ENCODE data around the gene CYGB.
A peak's percentile ranks its signal among the peaks of the same experiment; 100 is the strongest.
"Not testable (repeated sequence)": the region's sequence is repeated elsewhere in the genome, so short reads cannot be mapped to it uniquely, and the experiment has no call there.

CYGB gene

GRCh38 chr17:76567634-76568432 lies 30.3 kb upstream of the CYGB start:
- DNase-seq (ENCODE audit: low read depth in 2 of 2, low spot score in 1 of 2), result no peak

DNA sequence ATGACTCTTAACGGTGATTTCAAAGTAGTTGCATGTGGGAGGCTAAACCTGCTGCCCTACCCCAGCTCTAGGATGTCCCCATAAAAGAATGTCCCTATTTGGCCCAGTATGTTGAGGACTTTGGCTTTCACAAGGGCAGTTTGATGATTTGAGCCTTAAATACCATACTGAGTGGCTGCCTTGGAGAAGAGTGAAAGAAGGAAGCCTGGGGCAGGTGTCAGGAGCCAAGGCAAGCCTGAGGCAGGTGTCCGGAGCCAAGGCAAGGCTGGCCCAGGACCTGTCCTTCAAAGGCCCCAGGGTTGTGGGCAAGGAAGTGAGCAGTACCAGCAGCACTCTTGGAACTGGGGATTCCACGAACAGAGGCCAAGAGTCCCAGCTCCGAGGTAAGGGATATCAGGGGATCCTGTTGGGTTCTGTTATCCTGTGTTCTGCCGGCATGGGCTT lies 29.5 kb upstream of the CYGB start:
- no peak for DNase-seq (ENCODE audit: low read depth in 2 of 2, low spot score in 1 of 2)

GRCh38 chr17:76566613-76566943 lies 29.1 kb upstream of the CYGB start:
- DNase-seq (ENCODE audit: low read depth in 2 of 2, low spot score in 1 of 2), result no peak

- DNase-seq (ENCODE audit: low read depth in 2 of 2, low spot score in 1 of 2), result no peak
These were observed 28.5 kb upstream of the CYGB start for GRCh38 chr17:76565728-76566612.

DNA sequence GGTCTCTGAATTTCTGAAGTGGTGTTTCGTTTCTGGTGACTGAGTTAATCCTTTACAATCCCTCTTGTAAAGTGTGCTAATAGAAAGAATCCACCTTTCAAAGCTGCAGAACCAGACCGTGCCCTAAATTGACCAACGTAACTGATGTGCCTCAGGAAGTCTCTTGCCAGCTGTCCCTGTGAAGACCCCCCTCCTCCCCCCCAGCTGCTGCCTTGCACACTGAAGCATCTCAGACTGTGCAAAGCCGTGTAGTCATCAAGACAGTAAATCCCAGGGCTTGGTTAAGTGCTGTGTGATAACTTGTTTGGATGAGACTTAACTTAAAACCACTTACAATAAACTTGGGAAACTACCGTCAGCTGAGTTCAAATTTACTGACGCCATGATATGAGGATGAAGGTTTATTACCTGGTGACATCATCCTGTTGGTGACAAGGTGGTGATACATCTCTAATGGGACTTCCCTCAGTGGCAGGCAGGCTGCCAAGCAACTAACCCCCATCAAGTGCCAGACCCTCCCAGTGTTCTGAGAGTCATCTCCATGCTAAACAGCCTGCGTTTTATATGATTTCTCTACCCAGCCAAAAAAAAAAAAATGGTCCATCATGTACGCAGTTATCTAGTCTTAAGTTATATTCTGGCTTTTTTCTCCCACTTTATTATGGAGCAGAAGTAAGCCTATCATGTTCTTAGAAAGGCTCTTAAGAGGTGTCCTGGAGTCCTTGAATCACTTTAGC lies 27.6 kb upstream of the CYGB start:
- DNase-seq (ENCODE audit: low read depth in 2 of 2, low spot score in 1 of 2), result not testable (repeated sequence)

- DNase-seq (ENCODE audit: low read depth in 2 of 2, low spot score in 1 of 2), result not testable (repeated sequence)
These were observed 25.9 kb upstream of the CYGB start for GRCh38 chr17:76563359-76563758.

GRCh38 chr17:76562734-76563148 lies 25.2 kb upstream of the CYGB start:
- DNase-seq (ENCODE audit: low read depth in 2 of 2, low spot score in 1 of 2), result no peak

GRCh38 chr17:76561799-76562268 lies 24.3 kb upstream of the CYGB start:
- no peak for DNase-seq (ENCODE audit: low read depth in 2 of 2, low spot score in 1 of 2)

GRCh38 chr17:76561332-76561731 lies 23.8 kb upstream of the CYGB start:
- no peak for DNase-seq (ENCODE audit: low read depth in 2 of 2, low spot score in 1 of 2)

GRCh38 chr17:76560877-76561221 lies 23.3 kb upstream of the CYGB start:
- no peak for DNase-seq (ENCODE audit: low read depth in 2 of 2, low spot score in 1 of 2)

DNA sequence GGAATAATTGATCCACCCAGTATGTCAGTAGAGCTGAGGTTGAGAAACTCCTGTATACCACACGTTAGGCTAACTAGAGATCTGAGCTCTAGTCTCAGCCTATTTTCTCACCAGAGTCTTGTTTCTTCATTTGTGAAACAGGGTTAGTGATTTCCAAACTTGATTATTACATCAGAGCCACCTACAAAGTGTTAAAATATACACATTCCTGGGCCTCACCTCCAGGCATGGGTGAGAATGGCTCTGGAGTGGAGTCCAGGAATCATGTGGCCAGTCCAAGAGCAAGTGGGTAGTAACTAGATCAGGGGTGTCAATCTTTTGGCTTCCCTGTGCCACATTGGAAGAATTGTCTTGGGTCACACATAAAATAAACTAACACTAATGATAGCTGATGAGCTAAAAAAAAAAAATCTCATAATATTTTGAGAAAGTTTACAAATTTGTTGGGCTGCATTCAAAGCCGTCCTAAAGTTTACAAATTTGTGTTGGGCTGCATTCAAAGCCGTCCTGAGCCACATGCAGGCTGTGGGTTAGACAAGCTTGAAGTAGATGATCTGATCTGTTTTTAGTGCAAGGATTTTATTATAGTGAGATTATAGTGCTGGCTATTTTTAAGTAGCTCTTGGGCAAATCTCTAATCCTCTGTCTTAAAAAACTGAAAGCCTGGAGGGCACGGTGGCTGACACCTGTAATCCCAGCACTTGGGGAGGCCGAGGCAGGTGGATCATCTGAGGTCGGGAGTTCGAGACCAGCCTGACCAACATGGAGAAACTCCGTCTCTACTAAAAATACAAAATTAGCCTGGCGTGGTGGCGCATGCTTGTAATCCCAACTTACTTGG lies 22.7 kb upstream of the CYGB start:
- no peak for DNase-seq (ENCODE audit: low read depth in 2 of 2, low spot score in 1 of 2)

- DNase-seq (ENCODE audit: low read depth in 2 of 2, low spot score in 1 of 2), result not testable (repeated sequence)
These were observed 22.0 kb upstream of the CYGB start for GRCh38 chr17:76559460-76559859.

- no peak for DNase-seq (ENCODE audit: low read depth in 2 of 2, low spot score in 1 of 2)
These were observed 20.9 kb upstream of the CYGB start for GRCh38 chr17:76558198-76559095.

DNA sequence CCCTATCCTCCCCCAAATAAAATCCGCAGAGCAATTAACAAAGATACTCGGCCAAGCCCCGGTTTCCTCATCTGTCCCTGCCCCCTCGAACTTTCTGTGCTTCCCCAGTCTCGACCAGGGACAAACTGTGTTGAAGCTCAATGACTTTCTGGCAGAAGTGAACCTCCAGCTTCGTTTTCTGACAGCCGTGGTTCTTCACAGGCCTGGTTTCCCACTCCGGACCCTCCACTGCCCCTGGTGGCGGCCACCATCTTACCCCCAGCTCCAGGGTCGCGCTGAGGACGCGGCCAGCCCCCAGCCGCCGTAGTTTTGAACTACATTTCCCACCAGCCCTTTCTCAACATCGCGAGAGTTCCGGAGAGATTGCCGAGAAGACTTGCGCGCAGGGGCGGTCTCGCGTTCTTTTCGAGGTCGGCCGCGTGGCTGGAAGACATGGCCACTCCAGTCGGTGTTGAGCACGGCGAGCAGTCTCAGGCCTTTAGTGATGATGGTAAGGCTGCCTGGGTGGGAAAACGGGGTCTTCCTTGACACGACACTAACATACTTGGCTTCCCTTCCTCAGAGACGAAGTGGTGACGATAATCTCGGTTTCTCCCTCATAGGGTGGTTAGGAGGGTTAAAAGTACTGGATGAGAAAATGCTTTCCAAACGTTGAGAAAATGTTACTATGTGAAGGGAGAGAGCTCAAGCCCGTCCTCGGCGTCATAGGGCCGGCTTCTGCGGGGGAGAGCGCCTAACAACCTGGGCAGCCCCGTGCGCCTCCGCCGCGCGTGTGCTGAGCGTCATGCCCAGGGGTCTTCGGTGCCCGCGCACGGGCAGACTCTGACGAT lies 20.1 kb upstream of the CYGB start:
- DNase-seq (ENCODE audit: low read depth in 2 of 2, low spot score in 1 of 2), result peak; percentile 75 to 81

- no peak for DNase-seq (ENCODE audit: low read depth in 2 of 2, low spot score in 1 of 2)
These were observed 19.4 kb upstream of the CYGB start for GRCh38 chr17:76556765-76557367.

DNA sequence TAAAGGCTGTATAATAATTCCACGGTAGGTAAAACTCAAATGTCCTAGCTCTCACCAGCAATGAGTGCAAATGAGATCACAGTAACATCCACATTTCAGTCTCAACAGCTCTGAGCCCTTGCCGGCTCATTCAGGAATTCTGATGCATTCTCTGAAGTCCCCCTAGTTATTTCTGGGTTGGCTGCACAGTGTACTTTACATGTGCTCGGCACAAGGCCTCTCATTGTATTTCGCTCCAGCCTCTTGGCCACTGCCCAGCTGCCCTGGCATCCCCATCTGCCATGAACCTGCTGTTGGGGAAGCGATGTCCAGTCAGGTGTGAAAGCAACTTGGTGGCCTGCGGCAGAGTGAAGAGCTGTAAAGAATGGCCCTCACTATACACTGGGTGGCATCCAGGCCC lies 16.6 kb upstream of the CYGB start:
- DNase-seq (ENCODE audit: low read depth in 2 of 2, low spot score in 1 of 2), result no peak

DNA sequence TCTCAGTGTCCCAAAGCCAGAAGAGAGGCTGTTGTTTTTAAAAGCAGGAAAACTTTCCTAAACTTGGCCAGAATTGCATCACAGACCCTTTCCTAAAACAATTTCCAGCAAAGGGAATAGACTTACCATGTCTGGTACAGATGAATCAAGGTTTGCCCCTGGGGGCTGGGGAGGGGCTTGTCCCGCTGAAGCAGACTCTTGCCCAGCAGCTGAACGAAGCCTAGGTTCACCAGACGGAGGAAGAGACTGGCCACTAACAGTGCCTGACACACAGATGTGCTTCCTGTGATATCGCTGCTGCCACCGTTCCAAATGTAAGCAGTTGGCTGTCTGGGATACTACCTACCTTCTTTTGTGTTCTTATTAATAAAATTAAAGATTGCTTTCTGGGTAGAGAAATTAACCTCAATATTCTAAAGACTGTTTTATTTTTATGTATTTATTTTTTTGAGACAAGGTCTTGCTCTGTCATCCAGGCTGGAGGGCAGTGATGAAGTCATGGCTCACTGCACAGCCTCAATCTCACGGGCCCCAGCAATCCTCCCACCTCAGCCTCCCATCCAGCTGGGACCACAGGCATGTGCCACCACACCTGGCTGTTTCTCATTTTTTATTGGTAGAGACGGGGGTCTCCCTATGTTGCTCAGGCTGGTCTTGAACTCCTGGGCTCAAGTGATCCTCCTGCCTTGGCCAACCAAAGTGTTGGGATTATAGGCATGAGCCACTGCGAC lies 15.8 kb upstream of the CYGB start:
- no peak for DNase-seq (ENCODE audit: low read depth in 2 of 2, low spot score in 1 of 2)

GRCh38 chr17:76551685-76552084 lies 14.2 kb upstream of the CYGB start:
- DNase-seq (ENCODE audit: low read depth in 2 of 2, low spot score in 1 of 2), result no peak
